Fibroblast of pulmonary artery (primary cell): ENCODE data around the gene DUS2.
"Not testable (repeated sequence)": the region's sequence is repeated elsewhere in the genome, so short reads cannot be mapped to it uniquely, and the experiment has no call there.

Source experiments
- DNase-seq: peaks from one replicate; pipeline ENCODE4 v3.0.0-alpha.2; 2010; ENCODE audit warnings: low read depth
- H3K4me3 ChIP-seq: replicated peaks from 2 replicates; pipeline ENCODE4 v1.5.1; 2011; ENCODE audit warnings: low read depth, mild to moderate bottlenecking, control low read depth, low read length, moderate library complexity
- TF ChIP-seq, protein P1 (sequence below): IDR thresholded peaks from 2 replicates; pipeline ENCODE4 v1.5.1; 2011; ENCODE audit warnings: mild to moderate bottlenecking, control low read depth, low read length, inconsistent platforms; ENCODE audit errors: missing control alignments

Gene DUS2

DNA sequence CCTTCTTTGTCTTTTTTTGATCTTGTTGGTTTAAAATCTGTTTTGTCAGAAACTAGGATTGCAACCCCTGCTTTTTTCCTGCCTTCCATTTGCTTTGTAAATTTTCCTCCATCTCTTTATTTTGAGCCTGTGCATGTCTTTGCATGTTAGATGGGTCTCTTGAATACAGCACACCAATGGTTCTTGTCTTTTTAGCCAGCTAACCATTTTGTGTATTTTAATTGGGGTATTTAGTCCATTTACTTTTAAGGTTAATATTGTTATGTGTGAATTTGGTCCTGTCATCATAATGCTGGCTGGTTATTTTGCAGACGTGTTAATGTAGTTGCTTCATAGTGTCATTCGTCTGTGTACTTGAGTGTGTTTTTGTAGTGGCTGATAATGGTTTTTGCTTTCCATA, 88.3 kb downstream of the DUS2 start:
- TF ChIP-seq, protein P1, sequence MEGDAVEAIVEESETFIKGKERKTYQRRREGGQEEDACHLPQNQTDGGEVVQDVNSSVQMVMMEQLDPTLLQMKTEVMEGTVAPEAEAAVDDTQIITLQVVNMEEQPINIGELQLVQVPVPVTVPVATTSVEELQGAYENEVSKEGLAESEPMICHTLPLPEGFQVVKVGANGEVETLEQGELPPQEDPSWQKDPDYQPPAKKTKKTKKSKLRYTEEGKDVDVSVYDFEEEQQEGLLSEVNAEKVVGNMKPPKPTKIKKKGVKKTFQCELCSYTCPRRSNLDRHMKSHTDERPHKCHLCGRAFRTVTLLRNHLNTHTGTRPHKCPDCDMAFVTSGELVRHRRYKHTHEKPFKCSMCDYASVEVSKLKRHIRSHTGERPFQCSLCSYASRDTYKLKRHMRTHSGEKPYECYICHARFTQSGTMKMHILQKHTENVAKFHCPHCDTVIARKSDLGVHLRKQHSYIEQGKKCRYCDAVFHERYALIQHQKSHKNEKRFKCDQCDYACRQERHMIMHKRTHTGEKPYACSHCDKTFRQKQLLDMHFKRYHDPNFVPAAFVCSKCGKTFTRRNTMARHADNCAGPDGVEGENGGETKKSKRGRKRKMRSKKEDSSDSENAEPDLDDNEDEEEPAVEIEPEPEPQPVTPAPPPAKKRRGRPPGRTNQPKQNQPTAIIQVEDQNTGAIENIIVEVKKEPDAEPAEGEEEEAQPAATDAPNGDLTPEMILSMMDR = no peak
- DNase-seq = no peak
- no peak overlapping the region for H3K4me3 ChIP-seq

DNA sequence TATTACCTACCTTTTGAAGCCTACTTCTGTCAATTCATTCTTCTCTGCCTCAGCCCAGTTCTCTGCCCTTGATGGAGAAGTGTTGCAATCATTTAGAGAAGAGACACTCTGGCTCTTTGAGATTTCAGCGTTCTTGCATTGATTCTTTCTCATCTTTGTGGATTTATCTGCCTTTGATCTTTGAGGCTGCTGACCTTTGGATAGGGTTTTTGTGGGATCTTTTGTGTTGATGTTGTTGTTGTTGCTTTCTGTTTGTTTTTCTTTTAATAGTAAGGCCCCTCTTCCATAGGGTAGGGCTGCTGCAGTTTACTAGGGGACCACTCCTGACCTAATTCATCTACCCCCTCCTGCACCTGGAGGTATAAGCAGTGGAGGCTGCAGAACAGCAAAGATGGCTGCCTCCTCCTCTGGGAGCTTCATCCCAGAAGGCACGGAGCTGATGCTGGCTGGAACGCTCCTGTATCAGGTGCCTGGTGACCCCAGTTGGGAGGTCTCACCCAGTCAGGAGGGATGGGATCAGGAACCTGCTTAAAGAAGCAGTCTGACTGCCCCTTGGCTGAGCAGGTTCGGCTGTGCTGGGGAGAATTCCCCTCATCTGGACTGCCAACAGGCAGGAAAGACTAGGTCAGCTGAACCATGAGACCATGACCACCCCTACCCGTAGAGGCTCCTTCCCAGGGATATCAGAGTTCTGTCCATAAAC, 90.1 kb downstream of the DUS2 start:
- no peak overlapping the region for H3K4me3 ChIP-seq
- no peak for DNase-seq
- TF ChIP-seq, protein P1 = no peak

DNA sequence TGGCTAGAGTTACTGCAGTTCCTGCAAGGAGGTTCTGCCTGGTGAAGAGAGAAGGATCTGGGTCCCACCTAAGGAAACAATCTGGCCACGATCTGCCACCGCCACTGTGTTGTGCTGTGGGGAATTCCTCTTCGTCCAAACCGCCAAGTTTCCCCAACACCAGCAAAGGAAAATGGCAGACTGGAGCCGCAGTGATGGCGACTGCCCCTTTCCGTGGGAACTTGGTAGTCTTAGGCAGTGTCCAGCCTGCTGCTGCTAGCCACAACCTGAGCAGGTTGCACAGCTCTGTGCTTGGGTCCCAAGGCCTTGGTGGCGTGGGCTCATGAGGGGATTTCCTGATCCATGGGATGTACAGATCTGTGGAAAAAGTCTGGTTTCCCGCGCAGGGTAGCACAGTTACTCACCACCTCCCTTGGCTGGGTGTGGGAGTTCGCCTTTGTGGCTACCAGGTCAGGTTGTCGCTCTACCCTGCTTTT, 90.7 kb downstream of the DUS2 start:
- no peak overlapping the region for H3K4me3 ChIP-seq
- no peak for DNase-seq
- TF ChIP-seq, protein P1 = no peak

DNA sequence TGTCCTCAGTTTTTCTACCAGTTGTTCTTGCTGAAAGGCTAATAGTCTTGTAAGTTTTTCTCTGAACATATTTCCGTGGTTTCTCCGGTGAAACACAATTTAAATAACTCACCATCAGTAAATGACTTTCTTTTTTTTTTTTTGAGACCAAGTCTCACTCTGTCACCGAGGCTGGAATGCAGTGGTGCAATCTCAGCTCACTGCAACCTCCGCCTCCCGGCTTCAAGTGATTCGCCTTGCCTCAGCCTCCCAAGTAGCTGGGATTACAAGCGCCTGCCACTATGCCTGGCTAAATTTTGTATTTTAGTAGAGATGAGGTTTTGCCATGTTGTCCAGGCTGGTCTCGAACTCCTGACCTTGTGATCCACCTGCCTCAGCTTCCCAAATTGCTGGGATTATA, 91.9 kb downstream of the DUS2 start:
- H3K4me3 ChIP-seq, DNase-seq: not testable (repeated sequence)

DNA sequence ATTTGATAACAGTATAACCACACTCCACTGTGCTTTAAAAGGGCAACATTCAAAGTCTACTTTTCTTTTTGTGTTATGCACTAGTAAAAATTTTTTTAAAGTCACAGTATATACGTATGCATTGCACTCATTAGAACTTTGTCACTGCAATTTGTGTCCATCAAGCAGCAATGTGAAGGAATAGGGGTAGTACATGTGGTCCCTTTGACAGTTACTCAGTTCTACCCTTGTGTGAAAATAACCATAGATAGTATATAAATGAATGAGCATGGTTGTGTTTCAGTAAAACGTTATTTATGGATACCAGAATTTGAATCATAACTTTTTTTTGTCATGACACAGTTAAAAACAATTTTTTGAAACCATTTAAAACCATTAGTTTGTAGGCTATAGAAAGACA, 92.8 kb downstream of the DUS2 start:
- TF ChIP-seq, protein P1 = no peak
- DNase-seq = no peak
- H3K4me3 ChIP-seq = no peak overlapping the region

DNA sequence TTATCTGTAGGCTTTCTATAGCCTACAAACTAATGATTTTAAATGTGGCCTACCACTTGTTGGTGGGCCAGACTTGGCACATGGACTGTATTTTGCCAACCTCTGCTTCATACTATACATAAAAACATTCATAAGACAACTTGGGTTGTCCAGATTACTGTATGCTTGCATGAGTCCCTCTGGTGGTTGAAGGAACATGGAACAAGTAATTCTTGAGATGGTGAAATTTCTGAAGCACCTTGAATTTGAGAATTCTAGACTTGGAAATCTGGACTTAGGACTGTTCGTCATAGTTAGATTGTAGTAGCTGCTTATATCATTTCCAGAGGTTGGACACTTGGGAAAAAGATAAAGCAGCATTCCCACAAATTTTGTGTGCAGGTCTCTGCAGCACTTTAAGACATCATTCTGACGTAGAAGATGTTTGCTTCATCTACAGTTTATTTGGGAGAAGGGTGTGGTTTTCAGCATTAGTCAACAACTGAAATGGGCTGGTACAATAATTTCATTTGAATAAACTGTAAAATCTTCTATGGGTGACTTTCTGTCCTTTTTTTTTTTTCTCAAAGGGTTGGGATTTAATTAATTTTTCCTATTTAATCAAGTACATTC, 93.3 kb downstream of the DUS2 start:
- TF ChIP-seq, protein P1 = peak; percentile 74
- H3K4me3 ChIP-seq = no peak overlapping the region
- peak; percentile 65 for DNase-seq

DNA sequence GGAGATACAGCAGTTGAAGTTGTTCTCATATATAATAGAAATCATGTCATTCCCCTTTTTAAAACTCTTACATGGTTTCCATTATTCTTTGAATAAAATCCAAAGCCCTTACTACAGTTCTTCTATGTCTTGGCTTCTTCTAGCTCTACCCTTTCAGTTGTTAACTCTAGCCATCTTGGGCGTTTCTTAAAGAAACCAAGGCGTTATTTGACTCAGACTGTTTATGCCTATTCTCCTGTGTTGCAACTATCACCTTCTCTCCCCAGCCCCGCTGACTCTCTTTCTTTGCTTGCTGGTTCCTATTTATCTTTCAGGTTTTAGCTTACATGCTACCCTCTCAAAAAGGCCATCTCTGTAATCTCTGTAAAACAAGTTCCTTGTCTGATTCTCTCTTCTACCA, 94.8 kb downstream of the DUS2 start:
- no peak overlapping the region for H3K4me3 ChIP-seq
- TF ChIP-seq, protein P1 = no peak
- no peak for DNase-seq

DNA sequence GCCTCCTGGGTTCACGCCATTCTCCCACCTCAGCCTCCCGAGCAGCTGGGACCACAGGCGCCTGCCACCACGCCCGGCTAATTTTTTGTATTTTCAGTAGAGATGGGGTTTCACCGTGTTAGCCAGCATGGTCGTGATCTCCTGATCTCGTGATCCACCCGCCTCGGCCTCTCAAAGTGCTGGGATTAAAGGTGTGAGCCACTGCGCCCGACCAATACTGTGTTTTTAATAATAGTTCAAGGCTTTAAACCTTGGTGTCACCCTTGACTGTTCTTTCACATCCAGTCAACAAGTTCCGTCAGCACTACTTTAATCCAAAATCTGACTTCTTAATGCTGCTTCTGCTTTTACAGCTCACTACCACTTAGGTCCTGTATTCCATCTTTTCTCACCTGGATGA, 95.9 kb downstream of the DUS2 start:
- H3K4me3 ChIP-seq, DNase-seq: not testable (repeated sequence)

DNA sequence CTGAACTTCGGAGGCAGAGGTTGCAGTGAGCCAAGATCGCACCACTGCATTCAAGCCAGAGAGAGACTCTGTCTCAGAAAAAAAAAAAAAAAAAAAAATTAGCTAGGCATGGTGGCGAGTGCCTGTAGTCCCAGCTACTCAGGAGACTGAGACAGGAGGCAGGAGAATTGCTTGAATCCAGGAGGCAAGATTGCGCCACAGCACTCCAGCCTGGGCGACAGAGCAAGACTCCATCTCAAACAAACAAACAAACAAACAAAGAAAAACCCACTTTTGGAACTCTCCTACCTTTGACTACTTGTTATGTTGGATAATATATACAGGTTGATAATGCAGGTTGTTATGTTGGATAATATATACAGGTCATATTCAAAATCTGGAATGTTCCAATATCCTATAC, 97.4 kb downstream of the DUS2 start:
- H3K4me3 ChIP-seq, DNase-seq: not testable (repeated sequence)
